Epithelial cell of esophagus (primary cell): ENCODE results near the gene SCRG1.

Source experiments
- DNase-seq: peaks from one replicate; pipeline ENCODE4 v3.0.0; 2010; ENCODE audit warnings: low read depth
- H3K4me3 ChIP-seq: 2 replicates; pipeline ENCODE4 v1.5.1; 2011; ENCODE audit warnings: mild to moderate bottlenecking, low read length, control low read depth
- CTCF ChIP-seq: IDR thresholded peaks from 2 replicates; pipeline ENCODE4 v1.5.1; 2011; ENCODE audit warnings: low read depth, mild to moderate bottlenecking, low read length, control low read depth, inconsistent platforms; ENCODE audit not compliant: insufficient read depth; ENCODE audit errors: missing control alignments

Gene SCRG1

DNA sequence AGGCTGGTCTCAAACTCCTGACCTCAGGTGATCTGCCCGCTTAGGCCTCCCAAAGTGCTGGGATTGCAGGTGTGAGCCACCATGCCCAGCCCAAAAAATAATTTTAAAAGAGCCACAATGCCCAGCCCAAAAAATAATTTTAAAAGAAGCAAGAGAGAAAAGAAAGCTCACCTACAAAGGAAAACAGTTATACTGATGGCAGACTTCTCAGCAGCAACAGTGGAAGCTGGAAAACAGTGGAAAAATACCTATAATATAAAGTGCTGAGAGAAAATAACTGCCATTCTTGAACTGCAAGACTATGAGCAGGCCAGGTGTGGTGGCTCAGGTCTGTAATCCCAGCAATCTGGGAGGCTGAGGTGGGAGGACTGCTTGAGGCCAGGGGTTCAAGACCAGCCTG, 51.4 kb downstream of the SCRG1 start:
- no peak for TF ChIP-seq CTCF

DNA sequence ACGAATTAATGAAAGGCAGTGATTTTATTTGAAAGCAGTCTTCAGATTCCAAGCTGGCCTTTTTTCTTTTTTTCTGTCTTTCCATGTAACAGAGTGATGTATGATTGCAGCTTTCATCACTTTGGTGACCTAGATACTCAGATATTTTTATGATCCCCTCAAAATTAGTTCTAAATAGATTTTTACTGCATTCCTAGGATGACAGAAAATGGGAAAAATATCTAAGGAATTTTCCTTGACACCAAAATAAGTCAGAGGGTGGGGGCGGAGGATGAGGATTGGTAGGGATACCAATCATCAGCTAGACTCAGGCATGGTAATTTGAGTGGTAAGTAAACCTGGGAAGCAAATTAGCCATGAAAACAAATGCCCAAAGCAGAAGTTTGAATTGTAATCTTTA, 52.8 kb downstream of the SCRG1 start:
- H3K4me3 ChIP-seq: no peak overlapping the region
- no peak for TF ChIP-seq CTCF
- DNase-seq: no peak

More for the DNA sequence above, 51.4 kb downstream of the SCRG1 start:
- no peak for DNase-seq
- H3K4me3 ChIP-seq: no peak overlapping the region

- no peak for TF ChIP-seq CTCF
- DNase-seq: no peak
- no peak overlapping the region for H3K4me3 ChIP-seq
Measured at GRCh38 chr4:173345648-173346047, 53.3 kb downstream of the SCRG1 start.

GRCh38 chr4:173343832-173344397, 55.0 kb downstream of the SCRG1 start:
- TF ChIP-seq CTCF: no peak
- no peak for DNase-seq
- H3K4me3 ChIP-seq: no peak overlapping the region

DNA sequence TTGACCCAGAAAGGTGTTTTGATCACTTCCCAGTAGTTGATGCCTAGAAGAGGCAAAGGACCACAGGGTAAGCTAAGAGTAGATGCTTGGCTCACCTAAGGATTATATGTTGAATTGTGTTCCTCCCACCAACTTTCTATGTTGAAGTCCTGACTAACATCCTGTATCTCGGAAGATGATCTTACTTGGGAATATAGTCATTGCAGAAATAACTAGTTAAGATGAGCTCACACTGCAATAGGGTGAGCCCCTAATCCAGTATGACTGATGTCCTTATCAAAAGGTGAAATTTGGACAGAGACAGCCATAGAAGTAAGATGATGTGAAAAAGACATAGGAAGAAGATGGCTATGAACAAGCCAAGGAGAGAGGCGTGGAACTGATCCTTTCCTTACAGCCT, 61.5 kb downstream of the SCRG1 start:
- no peak overlapping the region for H3K4me3 ChIP-seq
- no peak for DNase-seq
- no peak for TF ChIP-seq CTCF

DNA sequence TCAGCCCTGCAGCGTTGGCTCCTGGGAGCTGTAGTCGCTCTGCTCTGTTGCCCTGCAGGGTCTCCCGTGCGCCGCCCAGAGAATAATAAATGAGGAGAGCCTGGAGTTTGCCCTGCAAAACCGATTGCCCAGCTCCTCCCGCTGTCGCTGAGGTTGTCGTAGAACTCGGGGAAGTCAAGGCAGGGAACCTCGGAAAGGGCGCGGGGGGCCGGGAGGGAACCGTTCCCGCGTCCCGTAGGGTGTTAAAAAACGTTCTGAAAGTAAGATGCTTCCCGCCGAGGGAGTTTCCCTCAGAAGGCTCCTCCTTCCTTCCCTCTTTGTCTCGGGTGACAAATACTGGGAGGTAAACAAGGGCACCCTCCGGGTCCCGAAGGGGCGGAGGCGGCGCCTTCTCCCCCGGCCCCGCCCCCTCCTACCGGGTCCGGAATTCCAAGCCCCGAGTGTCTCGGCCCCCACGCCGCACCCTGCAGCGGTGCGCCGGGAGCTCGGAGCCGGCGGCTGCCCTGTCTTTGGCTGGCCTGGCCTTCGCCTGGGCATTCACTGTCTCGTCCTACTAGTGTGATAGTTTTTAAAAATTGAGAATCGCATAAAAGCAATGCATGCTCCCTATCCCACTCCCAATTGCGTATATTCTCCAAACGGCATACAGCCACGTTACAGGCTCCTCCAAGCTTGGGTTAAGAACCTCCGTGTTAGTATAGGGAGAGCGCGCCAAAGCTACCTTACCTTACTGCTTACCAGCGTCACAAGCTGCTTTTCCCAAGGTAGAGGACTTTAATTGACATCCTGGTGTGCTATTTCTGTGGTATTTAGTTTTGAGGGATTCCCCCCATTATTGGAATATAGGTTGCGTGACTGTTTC, 63.8 kb downstream of the SCRG1 start:
- peak; percentile 84 for DNase-seq
- peak overlapping the region; percentile 83 for H3K4me3 ChIP-seq
- TF ChIP-seq CTCF: no peak
